Measurements from ENCODE around the gene ANGPTL2.

ANGPTL2 gene

DNA sequence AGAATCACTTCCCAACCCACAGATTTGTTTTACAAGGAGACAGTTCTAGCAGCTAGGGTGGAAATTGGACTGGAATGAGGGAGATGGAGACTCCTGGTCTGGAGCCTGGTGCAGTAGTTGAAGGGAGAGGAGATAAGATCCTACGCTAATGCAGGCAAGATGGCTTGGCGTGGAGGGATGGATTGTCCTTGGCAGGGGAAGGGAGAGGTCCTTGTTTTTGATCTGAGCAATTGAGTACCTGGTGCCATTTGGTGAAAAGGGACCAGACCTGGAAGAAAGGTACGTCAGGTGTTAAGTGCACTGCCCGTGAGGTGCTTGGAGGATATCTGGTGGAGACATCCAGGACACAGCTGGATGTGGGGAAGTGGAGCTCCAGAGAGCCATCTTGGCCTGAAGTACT, 35.7 kb downstream of the ANGPTL2 start:
- DNase-seq (ENCODE audit: extremely low read depth, low read depth), result no peak
- TF ChIP-seq, protein P1, sequence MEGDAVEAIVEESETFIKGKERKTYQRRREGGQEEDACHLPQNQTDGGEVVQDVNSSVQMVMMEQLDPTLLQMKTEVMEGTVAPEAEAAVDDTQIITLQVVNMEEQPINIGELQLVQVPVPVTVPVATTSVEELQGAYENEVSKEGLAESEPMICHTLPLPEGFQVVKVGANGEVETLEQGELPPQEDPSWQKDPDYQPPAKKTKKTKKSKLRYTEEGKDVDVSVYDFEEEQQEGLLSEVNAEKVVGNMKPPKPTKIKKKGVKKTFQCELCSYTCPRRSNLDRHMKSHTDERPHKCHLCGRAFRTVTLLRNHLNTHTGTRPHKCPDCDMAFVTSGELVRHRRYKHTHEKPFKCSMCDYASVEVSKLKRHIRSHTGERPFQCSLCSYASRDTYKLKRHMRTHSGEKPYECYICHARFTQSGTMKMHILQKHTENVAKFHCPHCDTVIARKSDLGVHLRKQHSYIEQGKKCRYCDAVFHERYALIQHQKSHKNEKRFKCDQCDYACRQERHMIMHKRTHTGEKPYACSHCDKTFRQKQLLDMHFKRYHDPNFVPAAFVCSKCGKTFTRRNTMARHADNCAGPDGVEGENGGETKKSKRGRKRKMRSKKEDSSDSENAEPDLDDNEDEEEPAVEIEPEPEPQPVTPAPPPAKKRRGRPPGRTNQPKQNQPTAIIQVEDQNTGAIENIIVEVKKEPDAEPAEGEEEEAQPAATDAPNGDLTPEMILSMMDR (IDR thresholded peaks at IDR 0.05; ENCODE audit: low read depth, low read length), result no peak

DNA sequence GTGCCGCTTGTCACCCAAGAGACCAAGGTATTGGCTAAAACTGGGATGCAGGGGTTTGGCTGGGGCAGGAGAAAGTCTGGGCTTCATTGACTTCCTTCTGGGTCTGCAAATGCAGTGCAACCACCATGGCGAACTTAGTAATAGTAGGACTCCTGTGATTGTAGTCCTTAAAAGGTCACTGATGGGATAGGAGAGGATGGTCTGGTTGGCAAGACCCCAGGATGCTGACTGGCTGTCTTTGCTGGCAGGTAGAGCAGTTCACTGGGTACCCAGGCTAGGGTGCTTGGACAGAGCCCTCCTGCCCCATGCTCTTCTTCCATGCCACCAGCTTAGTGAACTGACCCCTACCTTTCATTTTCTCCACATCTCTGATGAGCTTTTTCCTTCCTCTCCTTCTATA, 37.2 kb downstream of the ANGPTL2 start:
- TF ChIP-seq, protein P1 (IDR thresholded peaks at IDR 0.05; ENCODE audit: low read depth, low read length), result no peak
- no peak for DNase-seq (ENCODE audit: extremely low read depth, low read depth)

DNA sequence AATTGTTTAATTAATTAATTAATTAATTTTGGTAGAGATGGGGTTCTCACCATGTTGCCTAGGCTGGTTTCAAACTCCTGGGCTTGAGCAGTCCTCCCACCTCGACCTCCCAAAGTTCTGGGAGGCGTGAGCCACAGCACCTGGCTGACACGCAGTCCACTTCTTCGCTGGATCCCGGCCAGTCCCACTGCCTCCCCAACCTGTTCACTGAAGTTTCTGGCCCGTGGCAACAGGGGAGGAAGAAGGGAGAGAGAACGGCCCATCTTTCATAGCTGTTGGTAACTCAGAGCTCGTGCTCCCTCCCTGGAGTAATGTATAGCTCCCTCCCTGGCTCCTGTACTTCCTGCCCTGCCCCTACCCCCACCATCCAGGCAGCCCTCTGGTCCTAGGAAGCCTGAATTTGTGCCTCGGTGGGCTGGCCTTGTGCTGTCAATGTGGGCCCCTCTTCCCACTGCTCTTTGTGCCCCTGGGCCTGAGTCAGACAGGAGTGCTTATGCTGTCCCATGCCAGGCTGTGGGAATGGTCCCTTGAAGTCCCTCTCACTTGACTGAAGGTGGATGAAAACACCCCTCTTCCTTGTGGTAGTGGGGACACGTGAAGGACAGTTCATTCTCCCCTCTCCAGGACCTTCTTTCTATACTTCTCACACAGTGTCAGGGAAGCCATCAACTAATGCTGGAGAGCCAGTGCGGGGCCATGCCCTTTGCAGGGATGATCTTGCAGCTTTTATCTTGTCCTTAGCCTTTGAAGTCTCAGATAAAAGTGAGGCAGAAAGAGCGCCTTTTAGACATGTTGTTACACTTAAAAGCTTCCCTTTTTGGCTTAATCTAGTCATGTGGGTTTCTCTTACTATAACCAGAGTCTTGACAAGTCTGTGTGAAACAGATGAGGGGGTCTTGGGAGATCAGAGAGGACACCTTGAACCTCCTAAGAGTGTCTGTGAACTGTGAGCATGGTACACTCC, 38.1 kb downstream of the ANGPTL2 start:
- TF ChIP-seq, protein P1 (IDR thresholded peaks at IDR 0.05; ENCODE audit: low read depth, low read length), result no peak
- DNase-seq (ENCODE audit: extremely low read depth, low read depth), result no peak

DNA sequence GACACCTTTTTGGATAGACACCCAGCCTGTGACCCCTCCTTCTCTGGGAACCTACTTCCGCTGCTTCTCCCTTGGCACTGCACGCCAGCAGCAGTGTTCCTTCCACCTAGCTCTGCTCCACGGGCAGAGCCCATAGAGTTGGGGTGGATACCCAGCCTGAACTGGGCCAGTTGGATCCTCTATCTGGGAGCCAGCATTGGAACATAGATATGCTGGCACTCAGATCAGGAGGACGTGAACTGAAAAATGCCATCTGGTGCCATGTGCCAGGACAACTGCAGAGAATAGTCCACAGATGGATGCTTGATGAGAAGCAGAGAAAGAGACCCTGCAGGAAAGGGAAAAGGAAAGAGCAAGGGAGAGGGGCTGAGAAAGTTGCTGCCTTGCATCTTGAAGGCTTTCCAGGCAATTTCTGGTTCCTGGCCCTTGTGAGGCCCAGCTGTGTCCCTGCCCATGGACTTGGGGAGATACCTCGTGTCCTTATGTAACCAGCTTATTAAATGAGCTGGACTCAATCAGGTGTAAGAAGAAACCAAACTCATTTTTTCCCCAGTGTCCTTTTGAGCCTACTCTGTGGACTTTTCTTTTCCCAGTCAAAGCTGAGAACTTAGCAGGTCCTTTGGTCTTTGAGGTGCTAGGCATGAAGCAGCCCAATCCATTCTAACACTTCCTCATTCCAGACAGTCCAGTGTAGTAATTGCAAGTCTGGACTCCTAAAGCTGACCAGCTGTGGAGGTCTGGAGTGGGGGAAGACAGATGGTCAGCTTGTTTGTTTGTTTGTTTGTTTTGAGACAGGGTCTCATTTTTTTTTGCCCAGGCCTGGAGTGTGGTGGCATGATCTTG, 39.1 kb downstream of the ANGPTL2 start:
- no peak for DNase-seq (ENCODE audit: extremely low read depth, low read depth)
- TF ChIP-seq, protein P1 (IDR thresholded peaks at IDR 0.05; ENCODE audit: low read depth, low read length), result no peak

DNA sequence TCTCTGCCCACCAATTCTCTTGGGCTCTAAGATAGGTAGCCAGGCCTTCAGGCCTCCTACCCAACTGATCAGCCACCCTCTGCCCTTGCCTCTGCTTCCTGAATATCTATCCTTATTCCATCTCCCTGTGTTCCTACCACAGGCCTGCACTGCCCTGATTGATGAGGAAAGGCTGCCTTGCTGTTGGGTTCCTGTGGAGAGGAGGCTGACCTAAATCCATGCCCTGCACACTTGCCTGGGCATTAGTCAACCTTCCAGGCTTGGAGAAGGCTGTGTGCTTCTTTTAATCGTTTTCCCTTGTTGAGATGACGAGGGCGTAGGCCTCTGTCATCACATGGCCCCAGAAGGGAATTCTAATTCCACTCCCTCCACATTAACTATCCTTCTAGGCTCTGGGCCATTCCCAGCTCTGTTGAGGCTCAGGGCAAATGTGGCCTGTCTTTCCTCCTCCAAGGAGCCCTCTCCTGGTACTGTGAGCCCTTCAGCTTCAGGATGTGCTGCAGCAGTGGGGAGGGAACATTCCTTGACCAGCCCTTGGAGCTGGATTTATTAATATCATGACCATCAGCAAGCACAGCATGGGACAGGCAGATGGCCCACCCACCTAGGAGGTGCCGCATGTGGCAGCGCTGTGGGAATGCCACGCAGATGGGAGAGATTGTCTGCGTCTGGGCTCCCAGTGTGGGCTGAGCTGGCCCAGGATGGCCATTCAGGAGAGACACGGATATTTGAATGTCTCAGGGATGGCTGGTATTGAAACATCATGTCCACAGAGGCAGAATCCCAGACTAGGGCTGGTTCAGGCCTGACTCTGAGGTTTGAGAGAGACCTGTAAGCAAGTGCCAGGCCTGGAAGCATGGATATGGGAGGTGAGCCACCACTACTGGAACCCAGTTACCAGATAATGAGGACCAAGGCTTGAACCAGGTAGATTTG, 40.9 kb downstream of the ANGPTL2 start:
- TF ChIP-seq, protein P1 (IDR thresholded peaks at IDR 0.05; ENCODE audit: low read depth, low read length), result no peak
- no peak for DNase-seq (ENCODE audit: extremely low read depth, low read depth)

DNA sequence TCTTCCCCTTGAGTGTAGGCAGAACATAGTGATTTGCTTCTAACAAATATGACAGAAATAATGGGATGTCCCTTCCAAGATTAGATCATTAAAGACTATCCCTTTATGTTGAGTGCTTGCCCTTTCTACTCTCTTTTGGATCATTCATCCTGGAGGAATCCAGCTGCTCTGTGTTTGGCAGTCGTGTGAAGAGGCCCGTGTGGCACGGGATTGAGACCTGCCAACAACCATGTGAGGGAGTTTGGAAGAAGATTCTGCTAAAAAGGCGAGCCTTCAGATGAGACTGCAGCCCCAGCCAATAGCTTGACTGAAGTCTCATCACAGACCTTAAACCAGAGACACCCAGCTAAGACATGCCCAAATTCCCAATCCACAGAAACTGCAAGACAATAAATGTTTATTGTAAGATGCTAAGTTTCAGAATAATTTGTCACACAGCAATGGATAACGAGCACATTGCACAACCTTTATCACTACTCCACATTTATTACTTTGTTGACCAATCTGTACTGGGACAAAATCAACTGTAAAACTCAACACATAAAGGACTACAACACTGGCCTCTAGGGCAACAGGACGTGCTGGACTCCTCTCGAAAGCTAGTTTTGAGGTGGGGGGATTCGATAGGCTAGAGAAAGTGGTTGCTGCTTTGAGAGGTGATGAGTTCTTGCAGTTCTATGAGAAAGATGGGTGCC, 42.8 kb downstream of the ANGPTL2 start:
- TF ChIP-seq, protein P1 (IDR thresholded peaks at IDR 0.05; ENCODE audit: low read depth, low read length), result no peak
- no peak for DNase-seq (ENCODE audit: extremely low read depth, low read depth)

All from AG09319 (cell line).